GM19397 (cell line): ENCODE measurements around the gene NAV2.

ENCODE experiments used
- ATAC-seq: cut with Tn5 transposase; IDR thresholded peaks from one replicate; pipeline ENCODE4 v1.9.1; 2021; ENCODE audit warnings: mild to moderate bottlenecking, moderate library complexity; ENCODE audit not compliant: unreplicated experiment

NAV2 gene

GRCh38 chr11:20047006-20047768 is 334.6 kb downstream of the NAV2 start:
- ATAC-seq: no peak

DNA sequence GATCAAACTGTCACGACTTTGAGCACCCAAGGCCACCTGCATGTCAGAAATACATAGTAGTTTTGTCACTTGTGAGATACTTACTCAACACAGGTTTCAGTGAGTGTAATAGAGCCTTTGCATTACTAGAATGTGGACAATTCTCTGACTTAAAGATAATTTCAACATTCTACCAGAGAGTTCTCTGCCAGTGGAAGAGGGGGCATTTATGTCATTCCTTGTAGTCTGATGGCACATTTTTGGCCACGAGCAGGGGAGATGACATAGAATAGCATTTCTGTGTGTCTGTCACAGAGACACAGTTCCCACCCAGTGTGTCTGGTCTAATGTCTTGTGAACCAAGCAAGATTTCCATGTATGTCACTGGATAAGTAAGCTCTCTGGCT is 335.1 kb downstream of the NAV2 start:
- ATAC-seq: no peak

GRCh38 chr11:20048246-20048645 is 335.6 kb downstream of the NAV2 start:
- no peak for ATAC-seq

DNA sequence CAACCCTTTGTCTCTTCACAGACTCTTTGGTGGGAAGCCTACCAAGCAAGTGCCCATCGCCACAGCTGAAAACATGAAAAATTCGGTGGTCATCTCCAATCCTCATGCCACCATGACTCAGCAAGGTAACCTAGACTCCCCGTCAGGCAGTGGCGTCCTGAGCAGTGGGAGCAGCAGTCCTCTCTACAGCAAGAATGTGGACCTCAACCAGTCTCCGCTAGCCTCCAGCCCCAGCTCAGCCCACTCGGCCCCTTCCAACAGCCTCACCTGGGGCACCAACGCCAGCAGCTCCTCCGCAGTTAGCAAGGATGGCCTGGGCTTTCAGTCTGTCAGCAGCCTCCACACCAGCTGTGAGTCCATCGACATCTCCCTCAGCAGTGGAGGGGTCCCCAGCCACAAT is 336.1 kb downstream of the NAV2 start:
- no peak for ATAC-seq

DNA sequence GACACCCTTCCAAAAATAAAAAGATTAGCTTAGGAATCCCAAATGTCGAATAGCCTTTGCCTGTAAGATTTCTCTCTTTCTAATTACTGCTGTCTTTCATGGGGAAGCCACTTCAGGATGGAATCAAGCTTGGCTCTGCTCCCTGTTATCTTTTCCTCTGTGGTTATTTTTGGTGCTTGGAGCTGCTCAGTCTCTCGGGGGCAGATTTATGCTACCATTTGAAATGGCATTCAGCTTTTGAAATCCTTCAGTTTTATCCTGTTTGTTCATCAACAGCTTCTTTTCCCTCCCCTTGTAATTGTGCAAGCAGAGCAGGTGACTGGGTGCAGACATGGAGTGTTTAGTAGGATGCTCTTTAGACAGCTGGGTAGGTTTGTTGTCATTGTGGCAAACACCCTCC is 336.6 kb downstream of the NAV2 start:
- ATAC-seq: no peak

- ATAC-seq: no peak
Observed at GRCh38 chr11:20050048-20050447, 337.4 kb downstream of the NAV2 start.

DNA sequence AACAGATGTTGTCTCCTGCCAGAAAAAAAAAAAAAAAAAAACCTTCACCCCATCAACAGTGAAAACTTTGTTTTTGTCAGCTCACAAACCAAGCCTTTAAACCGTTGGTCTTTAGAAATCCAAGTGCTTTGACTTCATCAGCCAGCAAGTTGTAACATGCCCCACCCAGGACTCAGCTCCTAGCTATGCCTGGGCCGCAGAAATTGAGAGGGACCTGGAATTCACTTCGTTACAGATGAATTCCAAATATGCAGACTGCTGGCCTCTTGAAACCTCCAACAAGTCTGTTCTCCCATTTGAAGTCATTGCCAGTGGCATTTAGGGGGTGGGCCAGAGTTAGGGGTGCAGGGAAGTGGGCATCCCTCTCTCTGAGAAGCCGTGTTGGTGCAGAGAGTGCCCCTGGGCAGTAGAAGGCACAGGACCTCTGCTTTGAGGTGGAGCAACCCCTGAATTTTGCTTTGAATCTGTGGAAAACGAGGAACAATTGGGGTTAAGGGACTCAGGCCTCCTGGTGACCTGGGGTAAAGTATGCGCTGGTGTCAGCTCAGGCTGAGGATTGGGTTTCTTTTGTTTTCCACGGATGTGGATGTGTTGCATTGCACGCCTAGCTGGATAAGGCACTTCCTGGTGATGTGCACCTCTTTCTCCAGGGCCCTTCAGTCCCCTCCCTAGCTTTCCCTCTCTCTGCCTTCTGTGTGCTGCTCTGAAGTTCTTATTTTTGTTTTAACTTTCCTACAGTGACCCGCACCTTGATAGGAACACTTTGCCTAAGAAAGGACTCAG is 338.1 kb downstream of the NAV2 start:
- no peak for ATAC-seq

DNA sequence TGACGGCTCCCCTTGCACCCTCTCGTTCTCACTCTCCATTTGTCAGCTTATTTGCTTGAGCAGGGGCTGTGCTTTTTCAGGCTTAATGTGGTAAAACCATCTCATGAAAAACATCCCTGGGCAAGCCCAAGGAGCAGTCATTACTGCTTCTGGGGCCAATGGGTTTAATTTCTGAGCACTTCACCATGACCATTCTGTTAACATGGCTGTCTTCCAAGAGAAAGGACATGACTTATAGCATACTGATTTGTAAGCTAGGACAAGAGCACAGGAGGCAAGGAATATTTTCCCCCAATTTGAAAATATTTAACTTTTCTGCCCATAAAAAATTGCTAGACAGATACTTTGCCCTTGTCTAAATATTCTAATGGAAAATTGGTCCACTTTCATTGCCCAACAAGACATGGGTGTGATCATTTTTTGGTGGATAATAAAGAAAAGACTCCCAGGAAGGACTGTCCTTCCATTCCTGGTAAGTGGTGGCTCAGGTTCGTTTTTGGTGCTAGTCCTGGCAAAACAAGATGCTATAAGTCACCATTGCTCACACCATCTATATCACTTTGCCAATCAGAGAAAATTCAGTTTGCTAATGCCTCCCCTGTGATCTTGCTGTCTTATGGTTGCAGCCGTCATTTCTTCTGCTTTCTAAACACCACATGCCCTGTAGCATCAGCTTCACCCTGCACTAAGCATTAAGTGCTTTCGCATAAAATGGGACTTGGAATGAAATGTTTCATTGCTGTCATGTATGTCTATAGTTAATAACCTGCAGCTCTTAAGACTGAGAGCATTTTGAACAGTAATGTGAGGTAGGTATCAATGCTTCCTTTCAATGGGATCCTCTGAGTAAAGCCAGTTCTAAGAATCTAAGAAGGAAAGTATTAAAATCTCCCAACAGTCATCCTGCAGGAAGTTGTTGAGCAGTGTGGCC is 339.1 kb downstream of the NAV2 start:
- ATAC-seq: no peak

GRCh38 chr11:20053572-20053971 is 340.9 kb downstream of the NAV2 start:
- no peak for ATAC-seq

GRCh38 chr11:20054584-20054983 is 341.9 kb downstream of the NAV2 start:
- no peak for ATAC-seq

- ATAC-seq: no peak
Observed at GRCh38 chr11:20055312-20055711, 342.7 kb downstream of the NAV2 start.

DNA sequence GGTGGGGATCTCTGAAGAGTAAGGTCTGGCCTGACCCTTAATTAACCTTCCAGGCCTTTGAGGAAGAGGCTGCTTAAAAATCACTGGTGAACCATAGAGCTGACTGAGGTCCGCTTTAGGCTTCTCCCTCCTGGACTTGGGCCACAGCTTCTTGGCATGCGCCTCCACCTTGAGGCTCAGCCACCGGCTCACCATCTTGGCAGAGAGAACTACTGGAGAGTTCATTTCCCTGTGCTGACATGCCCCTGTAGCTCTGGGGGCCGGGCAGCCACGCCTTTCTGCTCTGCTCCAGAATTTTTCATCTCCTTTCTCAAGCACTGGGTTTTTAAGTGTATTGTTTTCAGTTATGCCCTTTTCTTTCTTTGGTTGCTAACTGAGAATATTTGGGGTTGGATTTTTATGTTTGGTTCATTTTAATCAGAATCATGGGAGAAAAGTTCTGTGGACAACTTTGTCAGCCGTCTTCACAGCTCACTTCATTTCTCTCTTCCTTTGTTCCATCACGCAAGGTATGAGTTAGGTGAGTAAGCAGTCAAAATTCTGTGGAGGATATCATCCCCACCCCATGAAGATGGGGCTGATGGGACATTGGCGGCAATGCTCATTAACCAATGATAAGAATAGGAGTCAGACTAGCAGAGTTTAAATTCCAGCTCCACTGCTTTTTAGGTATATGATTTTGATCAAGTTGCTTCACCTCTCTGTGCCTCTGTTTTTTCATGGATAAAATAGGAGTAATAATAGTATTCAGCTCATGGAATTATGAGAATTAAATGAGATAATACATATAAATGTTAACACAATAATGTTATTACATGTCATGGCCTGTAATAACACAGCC is 343.7 kb downstream of the NAV2 start:
- no peak for ATAC-seq

- no peak for ATAC-seq
Observed at GRCh38 chr11:20056950-20057943, 344.6 kb downstream of the NAV2 start.

- ATAC-seq: no peak
Observed at GRCh38 chr11:20058749-20059458, 346.3 kb downstream of the NAV2 start.

DNA sequence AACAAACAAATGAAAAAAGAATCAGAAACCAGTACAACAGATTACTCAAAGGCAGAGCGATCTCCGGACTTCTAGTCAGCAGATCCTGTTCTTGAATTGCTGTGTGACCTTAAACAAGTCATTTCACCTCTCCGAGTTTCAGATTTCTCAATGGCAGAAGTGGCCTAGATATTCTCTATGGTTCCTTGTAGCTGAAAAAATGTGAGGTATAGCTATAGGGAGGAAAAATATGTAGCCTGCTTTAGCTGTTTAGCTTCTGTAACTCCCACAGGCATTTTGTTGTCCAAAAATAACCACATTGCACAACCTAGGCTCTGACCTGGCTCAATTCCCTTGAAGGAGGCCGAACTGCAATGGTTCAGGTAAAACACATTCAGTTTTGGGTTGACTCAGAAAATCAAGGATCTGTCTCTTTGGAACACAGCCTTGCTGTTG is 347.0 kb downstream of the NAV2 start:
- ATAC-seq: no peak

- no peak for ATAC-seq
Observed at GRCh38 chr11:20060181-20060580, 347.5 kb downstream of the NAV2 start.

GRCh38 chr11:20060647-20061205 is 348.1 kb downstream of the NAV2 start:
- ATAC-seq: no peak

- ATAC-seq: no peak
Observed at GRCh38 chr11:20061776-20062175, 349.1 kb downstream of the NAV2 start.
